NK-92 (cell line): ENCODE data around the gene EEF2K.

Experiments
- DNase-seq: peaks from one replicate; lab custom pipeline; 2025; ENCODE audit not compliant: unreplicated experiment; lab: John Stamatoyannopoulos, UW

Gene EEF2K

DNA sequence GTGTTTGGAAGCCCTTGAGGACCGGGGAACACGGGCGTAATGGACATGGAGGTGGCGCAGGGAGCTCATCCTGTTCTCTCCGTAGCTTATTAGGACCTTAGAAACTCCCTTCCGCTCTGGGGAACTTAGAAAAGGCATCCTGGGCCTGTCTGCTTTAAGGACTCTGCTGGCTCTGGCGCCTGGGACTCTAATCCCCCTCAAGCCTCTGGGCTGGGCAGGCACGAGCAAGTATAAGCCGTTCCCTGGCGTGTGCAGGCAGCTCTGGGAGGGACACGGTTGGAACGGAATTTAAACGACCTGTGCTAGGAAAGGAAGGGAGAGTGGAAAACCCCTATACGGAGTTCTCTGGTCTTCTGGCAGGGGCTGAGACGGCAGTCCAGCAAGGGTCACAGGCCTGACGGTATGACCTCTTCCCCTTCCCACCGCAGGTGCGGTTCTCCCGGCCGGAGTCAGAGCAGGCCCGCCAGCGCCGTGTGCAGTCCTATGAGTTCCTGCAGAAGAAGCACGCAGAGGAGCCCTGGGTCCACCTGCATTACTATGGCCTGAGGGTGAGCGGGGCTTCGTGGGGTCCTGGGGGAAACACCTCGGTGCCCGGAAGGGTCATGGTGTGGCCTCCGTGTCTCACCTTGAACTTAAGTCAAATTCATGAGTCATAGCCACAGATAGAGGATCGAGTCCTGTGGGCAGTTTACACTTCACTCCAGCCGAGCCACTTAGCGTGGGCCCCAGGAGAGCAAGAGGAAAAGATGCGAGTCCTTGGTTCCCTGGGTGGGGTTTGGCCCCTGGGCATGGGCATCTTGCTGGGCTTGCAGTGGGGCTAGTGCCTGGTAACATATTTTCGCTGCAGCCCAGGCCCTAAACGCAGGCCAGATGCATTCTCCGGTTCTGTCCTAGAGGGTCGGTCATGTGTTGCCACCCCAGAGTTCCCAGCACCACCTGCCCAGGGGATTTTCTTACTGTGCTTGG lies 108.9 kb downstream of the EEF2K start:
- no peak for DNase-seq

GRCh38 chr16:22315979-22316378 lies 109.9 kb downstream of the EEF2K start:
- DNase-seq, result no peak

- DNase-seq, result no peak
Measured at GRCh38 chr16:22316411-22316811, 110.3 kb downstream of the EEF2K start.

GRCh38 chr16:22317001-22317530 lies 111.0 kb downstream of the EEF2K start:
- no peak for DNase-seq

GRCh38 chr16:22317625-22318024 lies 111.5 kb downstream of the EEF2K start:
- DNase-seq, result no peak

DNA sequence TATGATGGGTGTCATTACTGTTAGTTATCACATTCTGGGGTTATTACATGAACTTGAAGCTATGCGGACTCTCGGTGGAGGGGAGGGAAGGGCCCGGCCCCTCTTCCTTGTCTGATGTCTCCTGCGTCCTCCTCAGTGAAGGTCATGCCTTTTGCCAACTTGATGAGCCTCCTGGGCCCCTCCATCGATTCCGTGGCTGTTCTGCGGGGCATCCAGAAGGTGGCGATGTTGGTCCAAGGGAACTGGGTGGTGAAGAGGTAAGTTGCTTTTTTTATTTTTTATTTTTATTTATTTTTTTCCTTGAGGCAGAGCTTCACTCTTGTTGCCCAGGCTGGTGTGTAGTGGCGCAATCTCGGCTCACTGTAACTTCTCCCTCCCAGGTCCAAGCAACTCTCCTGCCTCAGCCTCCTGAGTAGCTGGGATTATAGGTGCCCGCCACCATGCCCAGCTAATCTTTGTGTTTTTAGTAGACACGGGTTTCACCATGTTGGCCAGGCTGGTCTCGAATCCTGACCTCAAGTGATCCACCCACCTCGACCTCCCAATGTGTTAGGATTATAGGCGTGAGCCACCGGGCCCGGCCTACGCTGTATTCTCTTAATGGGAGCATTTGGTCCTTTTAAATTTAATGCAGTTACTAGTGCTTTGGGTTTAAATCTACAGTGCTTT lies 112.7 kb downstream of the EEF2K start:
- no peak for DNase-seq

GRCh38 chr16:22320572-22321339 lies 114.7 kb downstream of the EEF2K start:
- DNase-seq, result no peak

GRCh38 chr16:22321340-22322001 lies 115.4 kb downstream of the EEF2K start:
- no peak for DNase-seq

GRCh38 chr16:22322021-22322471 lies 116.0 kb downstream of the EEF2K start:
- no peak for DNase-seq

DNA sequence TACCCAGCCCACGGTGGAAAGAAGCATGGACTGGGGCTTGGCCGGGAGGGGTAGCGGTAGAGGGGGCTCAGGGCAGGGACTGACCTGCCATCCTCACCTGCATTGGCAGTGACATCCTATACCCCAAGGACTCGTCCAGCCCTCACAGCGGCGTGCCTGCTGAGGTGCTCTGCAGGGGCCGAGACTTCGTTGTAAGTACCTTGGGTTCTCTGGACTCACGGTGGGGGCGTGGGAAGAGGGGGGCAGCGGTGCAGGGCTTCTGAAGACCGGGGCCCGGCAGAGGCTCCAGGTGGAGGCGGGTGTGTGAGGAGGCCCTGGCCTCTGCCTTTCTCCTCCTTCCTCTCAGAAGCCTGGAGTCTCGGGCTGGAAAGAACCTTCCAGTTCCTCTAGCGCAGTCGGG lies 116.7 kb downstream of the EEF2K start:
- no peak for DNase-seq

DNA sequence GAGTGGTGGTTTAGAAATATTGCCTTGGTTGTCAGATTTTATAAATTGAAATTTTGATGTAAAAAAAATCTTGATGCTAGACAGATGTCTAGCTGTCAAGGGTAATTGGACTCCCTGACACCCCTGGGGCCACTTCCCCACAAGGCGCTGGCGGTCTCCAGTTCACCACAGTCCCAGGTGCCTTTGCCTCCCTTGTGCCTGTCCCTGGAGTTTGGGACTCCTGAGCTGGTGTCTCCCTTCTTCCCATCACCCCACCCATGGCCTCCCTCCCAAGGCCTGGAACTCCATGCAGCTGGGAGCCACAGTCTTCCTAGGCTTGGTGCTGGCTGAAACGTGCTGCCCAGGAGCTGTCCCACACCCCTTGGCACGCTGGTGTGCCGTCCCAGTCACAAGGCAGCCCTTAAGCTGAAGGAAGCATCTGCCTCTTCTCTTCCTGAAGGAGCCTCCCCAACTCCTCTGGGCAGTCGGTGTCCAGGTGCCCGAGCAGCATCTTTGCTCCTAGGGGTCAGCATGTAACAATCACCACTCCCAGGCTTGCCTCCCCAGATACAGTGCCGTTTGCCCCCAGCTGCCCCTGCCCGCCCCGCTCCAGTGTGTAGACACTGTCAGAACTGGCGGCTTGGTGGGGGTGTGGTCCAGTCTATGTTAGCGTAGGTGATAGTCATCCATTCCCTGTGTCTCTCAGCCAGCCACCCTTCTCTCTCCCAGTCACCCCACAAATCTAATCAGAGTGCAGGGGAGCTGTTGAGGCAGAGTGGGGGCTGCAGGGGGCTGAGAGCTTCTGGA lies 117.3 kb downstream of the EEF2K start:
- no peak for DNase-seq

DNA sequence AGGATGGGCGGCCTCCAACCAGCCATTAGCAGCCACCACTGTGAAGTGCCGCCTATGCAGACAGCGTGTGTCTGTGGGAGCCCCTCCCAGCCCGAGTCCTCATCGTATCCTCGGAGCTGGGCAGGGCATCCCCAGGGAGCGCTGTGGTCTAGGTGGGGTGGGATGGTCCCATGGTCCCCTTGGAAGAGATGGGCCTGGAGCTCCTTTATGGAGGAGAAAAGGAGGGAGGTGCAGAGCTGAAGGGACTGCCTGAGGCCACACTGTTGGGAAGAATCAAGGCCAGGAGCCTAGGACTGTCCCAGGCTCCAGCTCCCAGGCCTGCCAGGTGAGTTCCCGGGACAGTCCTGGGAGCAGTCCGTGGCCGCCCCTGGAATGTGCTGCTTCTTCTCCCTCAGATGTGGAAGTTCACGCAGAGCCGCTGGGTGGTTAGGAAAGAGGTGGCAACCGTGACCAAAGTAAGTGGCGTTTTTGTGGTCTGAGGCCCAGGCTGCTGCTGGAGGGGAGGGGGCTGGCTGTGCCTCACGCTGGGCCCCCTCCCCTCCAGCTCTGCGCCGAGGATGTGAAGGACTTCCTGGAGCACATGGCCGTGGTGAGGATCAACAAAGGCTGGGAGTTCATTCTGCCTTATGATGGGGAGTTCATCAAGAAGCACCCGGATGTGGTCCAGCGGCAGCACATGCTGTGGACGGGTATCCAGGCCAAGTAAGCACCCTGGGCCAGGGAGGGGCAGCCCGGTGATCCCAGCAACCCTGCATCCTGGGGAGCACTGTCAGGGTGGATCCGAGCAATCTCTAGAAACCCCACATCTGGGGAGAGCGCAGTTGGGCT lies 118.1 kb downstream of the EEF2K start:
- no peak for DNase-seq

GRCh38 chr16:22324787-22325597 lies 118.9 kb downstream of the EEF2K start:
- DNase-seq, result no peak

GRCh38 chr16:22325598-22326368 lies 119.7 kb downstream of the EEF2K start:
- DNase-seq, result no peak

DNA sequence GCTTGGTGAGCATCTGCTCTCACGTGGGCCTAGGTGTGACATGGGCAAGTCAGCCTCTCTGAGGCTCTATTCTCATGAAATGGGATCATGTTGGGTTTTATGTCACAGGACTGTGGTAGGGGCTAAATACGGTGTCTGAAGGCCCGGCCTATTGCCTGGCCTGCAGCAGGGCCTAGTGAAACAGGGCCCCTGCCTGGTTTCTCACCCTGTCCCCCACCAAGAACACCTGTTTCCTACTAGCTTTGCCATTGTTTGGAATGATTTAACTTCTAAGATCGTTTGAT lies 120.2 kb downstream of the EEF2K start:
- DNase-seq, result no peak

GRCh38 chr16:22326771-22327445 lies 120.8 kb downstream of the EEF2K start:
- no peak for DNase-seq

- DNase-seq, result no peak
Measured at GRCh38 chr16:22327446-22327775, 121.3 kb downstream of the EEF2K start.
